CD4-positive, alpha-beta T cell treated with Interleukin-17A for 4 hours (primary cell): ENCODE data around the gene PUM1.

Experiments used
- DNase-seq: peaks from one replicate; pipeline ENCODE4 v3.0.0-alpha.2; 2020; ENCODE audit warnings: mixed read lengths

PUM1 gene

GRCh38 chr1:30904962-30905335 is 160.6 kb downstream of the PUM1 start:
- no peak for DNase-seq

- no peak for DNase-seq
Measured at GRCh38 chr1:30904191-30904961, 161.1 kb downstream of the PUM1 start.

- no peak for DNase-seq
Measured at GRCh38 chr1:30903343-30904034, 162.0 kb downstream of the PUM1 start.

- DNase-seq = no peak
Measured at GRCh38 chr1:30902593-30903290, 162.8 kb downstream of the PUM1 start.

GRCh38 chr1:30901798-30902581 is 163.5 kb downstream of the PUM1 start:
- no peak for DNase-seq

GRCh38 chr1:30900931-30901560 is 164.5 kb downstream of the PUM1 start:
- DNase-seq = no peak

- no peak for DNase-seq
Measured at GRCh38 chr1:30900486-30900885, 165.0 kb downstream of the PUM1 start.

- no peak for DNase-seq
Measured at GRCh38 chr1:30899577-30900389, 165.7 kb downstream of the PUM1 start.

GRCh38 chr1:30898031-30898815 is 167.3 kb downstream of the PUM1 start:
- no peak for DNase-seq

GRCh38 chr1:30896905-30897304 is 168.6 kb downstream of the PUM1 start:
- DNase-seq = no peak

- DNase-seq = no peak
Measured at GRCh38 chr1:30895944-30896660, 169.4 kb downstream of the PUM1 start.

GRCh38 chr1:30895382-30895943 is 170.1 kb downstream of the PUM1 start:
- no peak for DNase-seq

- DNase-seq = no peak
Measured at GRCh38 chr1:30894508-30894973, 171.0 kb downstream of the PUM1 start.

- DNase-seq = no peak
Measured at GRCh38 chr1:30893776-30894507, 171.6 kb downstream of the PUM1 start.

- DNase-seq = no peak
Measured at GRCh38 chr1:30892671-30893073, 172.8 kb downstream of the PUM1 start.

GRCh38 chr1:30891227-30891552 is 174.3 kb downstream of the PUM1 start:
- DNase-seq = no peak

- DNase-seq = no peak
Measured at GRCh38 chr1:30890502-30891226, 174.9 kb downstream of the PUM1 start.

GRCh38 chr1:30889511-30889910 is 176.0 kb downstream of the PUM1 start:
- DNase-seq = no peak
